ENCODE data around the gene PIGW. TPM values are rescaled to one million over a fixed set of nuclear protein-coding genes. Genes with fewer than 3 reads are reported as not detected.

Gene PIGW
- polyA plus RNA-seq, 3 donors: 3.1 to 5.9 (median 3.7) TPM

GRCh38 chr17:36525113-36525512 is 9.7 kb upstream of the PIGW start:
- Histone ChIP-seq H3K4me1 (ENCODE audit: control insufficient read depth in 1 of 2, insufficient read depth in 2 of 2, low read length in 2 of 2) (peaks cover 0 to 7% of the 10 kb centered on the region in 2 donors), H3K9ac (ENCODE audit: insufficient read depth, low read length, poor library complexity, severe bottlenecking) (no peak overlapping the region), H3K27ac (ENCODE audit: low read depth in 1 of 2, low read length in 2 of 2) (no peak overlapping the region), H3K9me3 (replicated peaks in 1 of 2; ENCODE audit: control insufficient read depth in 1 of 2, insufficient read depth in 1 of 2, low read length in 2 of 2) (no peaks in the 10 kb centered on the region), H3K79me2 (ENCODE audit: insufficient read depth, low read length) (no peaks in the 10 kb centered on the region), H4K20me1 (ENCODE audit: insufficient read depth, low read length) (no peaks in the 10 kb centered on the region), H2AFZ (ENCODE audit: insufficient read depth, low read depth, low read length, poor library complexity, severe bottlenecking) (no peak overlapping the region), H3K36me3 (replicated peaks in 1 of 2; ENCODE audit: control insufficient read depth in 1 of 2, insufficient read depth in 2 of 2, low read length in 2 of 2) (peaks cover 54 to 70% of the 10 kb centered on the region in 2 donors), H3K4me2 (replicated peaks; ENCODE audit: extremely low read depth, low read length, poor library complexity, severe bottlenecking) (no peak overlapping the region), H3K27me3 (ENCODE audit: control insufficient read depth in 2 of 2, insufficient read depth in 2 of 2, low read length in 2 of 2) (no peaks in the 10 kb centered on the region), H3K4me3 (replicated peaks in 1 of 3; ENCODE audit: low read depth in 2 of 3, low read length in 3 of 3) (no peak overlapping the region)
- Mint-ChIP-seq H3K27ac (no peak overlapping the region), H3K4me3 (no peak overlapping the region), H3K36me3 (peaks cover 50 to 75% of the 10 kb centered on the region in 2 donors), H3K4me1 (peaks cover 7% of the 10 kb centered on the region), H3K27me3 (ENCODE audit: low read depth in 3 of 3) (peaks cover 0 to 1% (median 0%) of the 10 kb centered on the region in 3 donors), H3K9me3 (no peaks in the 10 kb centered on the region)
- 100% methylated on average over 1 of the region's 2 CpGs for WGBS (ENCODE audit: insufficient coverage)
- intact Hi-C loops (cut with micrococcal nuclease): no loop called here
- no peak for TF ChIP-seq CTCF (IDR thresholded peaks at IDR 0.05)
- no peak for DNase-seq

- H3K27ac ChIP-seq (ENCODE audit: low read depth in 1 of 2, low read length in 2 of 2): no peak overlapping the region
- H3K4me1 Mint-ChIP-seq: peaks cover 7% of the 10 kb centered on the region
- no peaks in the 10 kb centered on the region for H3K79me2 ChIP-seq (ENCODE audit: insufficient read depth, low read length)
- H3K27ac Mint-ChIP-seq: no peak overlapping the region
- no peak overlapping the region for H3K4me3 Mint-ChIP-seq
- WGBS (ENCODE audit: insufficient coverage): 96% methylated on average over 6 of the region's 6 CpGs
- H3K27me3 Mint-ChIP-seq (ENCODE audit: low read depth in 3 of 3): peaks cover 0 to 1% (median 0%) of the 10 kb centered on the region in 3 donors
- no peaks in the 10 kb centered on the region for H3K9me3 Mint-ChIP-seq
- intact Hi-C loops (cut with micrococcal nuclease): no loop called here
- H3K27me3 ChIP-seq (ENCODE audit: control insufficient read depth in 2 of 2, insufficient read depth in 2 of 2, low read length in 2 of 2): no peaks in the 10 kb centered on the region
- H3K9me3 ChIP-seq (replicated peaks in 1 of 2; ENCODE audit: control insufficient read depth in 1 of 2, insufficient read depth in 1 of 2, low read length in 2 of 2): no peaks in the 10 kb centered on the region
- H3K4me2 ChIP-seq (replicated peaks; ENCODE audit: extremely low read depth, low read length, poor library complexity, severe bottlenecking): no peak overlapping the region
- TF ChIP-seq CTCF (IDR thresholded peaks at IDR 0.05): no peak
- no peak overlapping the region for H3K9ac ChIP-seq (ENCODE audit: insufficient read depth, low read length, poor library complexity, severe bottlenecking)
- H3K4me1 ChIP-seq (ENCODE audit: control insufficient read depth in 1 of 2, insufficient read depth in 2 of 2, low read length in 2 of 2): peaks cover 0 to 7% of the 10 kb centered on the region in 2 donors
- H3K4me3 ChIP-seq (replicated peaks in 1 of 3; ENCODE audit: low read depth in 2 of 3, low read length in 3 of 3): no peak overlapping the region
- H4K20me1 ChIP-seq (ENCODE audit: insufficient read depth, low read length): no peaks in the 10 kb centered on the region
- DNase-seq: no peak
- H3K36me3 ChIP-seq (replicated peaks in 1 of 2; ENCODE audit: control insufficient read depth in 1 of 2, insufficient read depth in 2 of 2, low read length in 2 of 2): peaks cover 47 to 62% of the 10 kb centered on the region in 2 donors
- peaks cover 44 to 74% of the 10 kb centered on the region in 2 donors for H3K36me3 Mint-ChIP-seq
- H2AFZ ChIP-seq (ENCODE audit: insufficient read depth, low read depth, low read length, poor library complexity, severe bottlenecking): no peak overlapping the region
Measured at GRCh38 chr17:36525888-36526287, 8.9 kb upstream of the PIGW start.
